Pons (tissue), 1 donor: ENCODE results near the gene KL.
A peak's percentile ranks its signal among the peaks of the same experiment; 100 is the strongest.

Source experiments
- DNase-seq: peaks from one replicate; pipeline ENCODE4 v3.0.0-alpha.2; 2016; ENCODE audit warnings: low spot score

KL gene

GRCh38 chr13:33081666-33082065 is 65.4 kb downstream of the KL start:
- DNase-seq, result no peak

GRCh38 chr13:33083054-33083453 is 66.8 kb downstream of the KL start:
- no peak for DNase-seq

GRCh38 chr13:33087091-33087490 is 70.9 kb downstream of the KL start:
- no peak for DNase-seq

- no peak for DNase-seq
Measured at GRCh38 chr13:33087790-33088189, 71.6 kb downstream of the KL start.

- DNase-seq, result no peak
Measured at GRCh38 chr13:33089311-33089710, 73.1 kb downstream of the KL start.

- no peak for DNase-seq
Measured at GRCh38 chr13:33090755-33091414, 74.7 kb downstream of the KL start.

GRCh38 chr13:33091415-33091774 is 75.2 kb downstream of the KL start:
- no peak for DNase-seq

GRCh38 chr13:33092073-33092987 is 76.1 kb downstream of the KL start:
- DNase-seq, result no peak

- no peak for DNase-seq
Measured at GRCh38 chr13:33096886-33097605, 80.8 kb downstream of the KL start.

- DNase-seq, result no peak
Measured at GRCh38 chr13:33099860-33100259, 83.6 kb downstream of the KL start.

- DNase-seq, result no peak
Measured at GRCh38 chr13:33100886-33101285, 84.7 kb downstream of the KL start.

- DNase-seq, result no peak
Measured at GRCh38 chr13:33101835-33102234, 85.6 kb downstream of the KL start.

GRCh38 chr13:33103457-33103856 is 87.2 kb downstream of the KL start:
- DNase-seq, result no peak

GRCh38 chr13:33105387-33106005 is 89.3 kb downstream of the KL start:
- peak; percentile 87 for DNase-seq

- no peak for DNase-seq
Measured at GRCh38 chr13:33106656-33107360, 90.6 kb downstream of the KL start.

GRCh38 chr13:33107361-33107760 is 91.1 kb downstream of the KL start:
- no peak for DNase-seq

- DNase-seq, result no peak
Measured at GRCh38 chr13:33108620-33109019, 92.4 kb downstream of the KL start.

GRCh38 chr13:33109271-33109697 is 93.1 kb downstream of the KL start:
- DNase-seq, result no peak

- DNase-seq, result no peak
Measured at GRCh38 chr13:33109801-33110200, 93.6 kb downstream of the KL start.

GRCh38 chr13:33110386-33110712 is 94.1 kb downstream of the KL start:
- no peak for DNase-seq

- no peak for DNase-seq
Measured at GRCh38 chr13:33110713-33111413, 94.6 kb downstream of the KL start.
